Glutamatergic neuron (in vitro differentiated cells): ENCODE results near the gene CNTNAP2. TPM values are rescaled to one million over a fixed set of nuclear protein-coding genes. Genes with fewer than 3 reads are reported as not detected.
"Not testable (repeated sequence)": the region's sequence is repeated elsewhere in the genome, so short reads cannot be mapped to it uniquely, and the experiment has no call there.

Source experiments
- DNase-seq: peaks from one replicate; pipeline ENCODE4 v3.0.0; 2022
- H3K27ac Mint-ChIP-seq: one replicate; pipeline ENCODE4 v1.8.0; 2020; ENCODE audit warnings: mild to moderate bottlenecking, mixed read lengths, inconsistent platforms; ENCODE audit not compliant: unreplicated experiment
- H3K27me3 Mint-ChIP-seq: one replicate; pipeline ENCODE4 v1.8.0; 2020; ENCODE audit warnings: mild to moderate bottlenecking, moderate library complexity, mixed read lengths, inconsistent platforms; ENCODE audit not compliant: unreplicated experiment
- H3K36me3 Mint-ChIP-seq: one replicate; pipeline ENCODE4 v1.8.0; 2020; ENCODE audit warnings: mild to moderate bottlenecking, mixed read lengths, inconsistent platforms; ENCODE audit not compliant: unreplicated experiment
- H3K4me1 Mint-ChIP-seq: one replicate; pipeline ENCODE4 v1.8.0; 2020; ENCODE audit warnings: mild to moderate bottlenecking, low read depth, mixed read lengths, inconsistent platforms; ENCODE audit not compliant: unreplicated experiment
- H3K4me3 Mint-ChIP-seq: one replicate; pipeline ENCODE4 v1.8.0; 2020; ENCODE audit warnings: mild to moderate bottlenecking, mixed read lengths, inconsistent platforms; ENCODE audit not compliant: unreplicated experiment
- H3K9me3 Mint-ChIP-seq: one replicate; pipeline ENCODE4 v1.8.0; 2020; ENCODE audit warnings: mild to moderate bottlenecking, moderate library complexity, mixed read lengths, inconsistent platforms; ENCODE audit not compliant: unreplicated experiment
- CTCF ChIP-seq: fragments of 200-600 bp; sonication (generic); IDR thresholded peaks from one replicate; pipeline ENCODE4 v1.5.0; 2021; ENCODE audit not compliant: partially characterized antibody, unreplicated experiment
- total RNA-seq: library from RNA; stranded (reverse); fragmentation: NEBNext Ultra II Directional; extraction: Animal tissue kit (Norgen Biotek cat#: 25700); gene quantifications from one replicate; pipeline ENCODE4 v1.2.1, GENCODE V29; 2021; ENCODE audit not compliant: unreplicated experiment

The CNTNAP2 gene
- total RNA-seq, 1 donor from 2014 or later, result 25.8 TPM

GRCh38 chr7:148437043-148437442 lies 2320.4 kb downstream of the CNTNAP2 start:
- Mint-ChIP-seq H3K36me3 (no peaks in the 10 kb centered on the region), H3K4me3 (peak overlapping the region; percentile 61), H3K27ac (peak overlapping the region; percentile 48), H3K9me3 (peaks cover 21% of the 10 kb centered on the region), H3K27me3 (peaks cover 17% of the 10 kb centered on the region), H3K4me1 (peaks cover 44% of the 10 kb centered on the region)
- no peak for DNase-seq
- no peak for TF ChIP-seq CTCF

GRCh38 chr7:148442141-148442655 lies 2325.6 kb downstream of the CNTNAP2 start:
- H3K27ac Mint-ChIP-seq, result no peak overlapping the region
- peaks cover 10% of the 10 kb centered on the region for H3K27me3 Mint-ChIP-seq
- H3K4me1 Mint-ChIP-seq, result peaks cover 6% of the 10 kb centered on the region
- no peak overlapping the region for H3K4me3 Mint-ChIP-seq
- no peak for DNase-seq
- peaks cover 16% of the 10 kb centered on the region for H3K36me3 Mint-ChIP-seq
- H3K9me3 Mint-ChIP-seq, result peaks cover 15% of the 10 kb centered on the region
- TF ChIP-seq CTCF, result no peak

GRCh38 chr7:148442933-148443332 lies 2326.3 kb downstream of the CNTNAP2 start:
- DNase-seq, result no peak
- Mint-ChIP-seq H3K4me1 (no peaks in the 10 kb centered on the region), H3K27ac (no peak overlapping the region), H3K27me3 (peaks cover 5% of the 10 kb centered on the region), H3K4me3 (no peak overlapping the region), H3K9me3 (peaks cover 9% of the 10 kb centered on the region), H3K36me3 (peaks cover 16% of the 10 kb centered on the region)
- no peak for TF ChIP-seq CTCF

- Mint-ChIP-seq H3K27me3 (peaks cover 5% of the 10 kb centered on the region), H3K4me3 (no peak overlapping the region), H3K27ac (no peak overlapping the region), H3K4me1 (no peaks in the 10 kb centered on the region), H3K36me3 (peaks cover 16% of the 10 kb centered on the region), H3K9me3 (peaks cover 9% of the 10 kb centered on the region)
- no peak for TF ChIP-seq CTCF
- no peak for DNase-seq
Observed at GRCh38 chr7:148445260-148446044, 2328.9 kb downstream of the CNTNAP2 start.

GRCh38 chr7:148447221-148447849 lies 2330.7 kb downstream of the CNTNAP2 start:
- DNase-seq, result no peak
- Mint-ChIP-seq H3K4me1 (no peaks in the 10 kb centered on the region), H3K27ac (no peak overlapping the region), H3K9me3 (peaks cover 9% of the 10 kb centered on the region), H3K27me3 (peaks cover 4% of the 10 kb centered on the region), H3K36me3 (peaks cover 16% of the 10 kb centered on the region), H3K4me3 (no peak overlapping the region)
- no peak for TF ChIP-seq CTCF

GRCh38 chr7:148451526-148451925 lies 2334.9 kb downstream of the CNTNAP2 start:
- H3K36me3 Mint-ChIP-seq, result peaks cover 10% of the 10 kb centered on the region
- H3K4me3 Mint-ChIP-seq, DNase-seq, H3K27me3 Mint-ChIP-seq, H3K9me3 Mint-ChIP-seq, H3K4me1 Mint-ChIP-seq, H3K27ac Mint-ChIP-seq: not testable (repeated sequence)
